Erythroblast (primary cell): Measurements from ENCODE around the gene AGBL4.

Experiments
- GATA1 ChIP-seq: IDR thresholded peaks from 2 replicates; pipeline ENCODE4 v1.6.1; 2011; ENCODE audit warnings: low read depth, mild to moderate bottlenecking, control low read depth, low read length, moderate library complexity
- POLR2A ChIP-seq: IDR thresholded peaks from 2 replicates; pipeline ENCODE4 v1.6.1; 2011; ENCODE audit warnings: mild to moderate bottlenecking, low read length

GRCh38 chr1:49060766-49061165 lies 963.0 kb downstream of the AGBL4 start:
- TF ChIP-seq POLR2A = no peak
- TF ChIP-seq GATA1 = no peak
